A549 (cell line): ENCODE results near the gene ZSWIM9.

Experiments
- CTCF ChIP-seq: fragments of >200 bp; sonication (Bioruptor Twin); formaldehyde crosslinking; IDR thresholded peaks from 3 replicates; pipeline ENCODE4 v1.5.1; 2016
- POLR2A ChIP-seq: IDR thresholded peaks from 2 replicates; pipeline ENCODE4 v1.6.1; 2012; ENCODE audit warnings: mild to moderate bottlenecking, low read length
- ZC3H11A ChIP-seq: fragments of 450-650 bp; IDR thresholded peaks from 2 replicates; pipeline ENCODE4 v1.6.1; 2014; ENCODE audit warnings: antibody characterized with exemption, mild to moderate bottlenecking

- TF ChIP-seq POLR2A (peak; percentile 81), ZC3H11A (no peak), CTCF (no peak)
Measured at GRCh38 chr19:48203794-48204628, 33.5 kb downstream of the ZSWIM9 start.
